Activated CD8-positive, alpha-beta memory T cell treated with anti-CD3 and anti-CD28 coated beads, Interleukin-2, amount 50 U/mL, for 1 hour (primary cell): ENCODE measurements around the gene ZNF423.

Source experiments
- DNase-seq: peaks from one replicate; pipeline ENCODE4 v3.0.0-alpha.2; 2020; ENCODE audit errors: extremely low read depth

ZNF423 gene

DNA sequence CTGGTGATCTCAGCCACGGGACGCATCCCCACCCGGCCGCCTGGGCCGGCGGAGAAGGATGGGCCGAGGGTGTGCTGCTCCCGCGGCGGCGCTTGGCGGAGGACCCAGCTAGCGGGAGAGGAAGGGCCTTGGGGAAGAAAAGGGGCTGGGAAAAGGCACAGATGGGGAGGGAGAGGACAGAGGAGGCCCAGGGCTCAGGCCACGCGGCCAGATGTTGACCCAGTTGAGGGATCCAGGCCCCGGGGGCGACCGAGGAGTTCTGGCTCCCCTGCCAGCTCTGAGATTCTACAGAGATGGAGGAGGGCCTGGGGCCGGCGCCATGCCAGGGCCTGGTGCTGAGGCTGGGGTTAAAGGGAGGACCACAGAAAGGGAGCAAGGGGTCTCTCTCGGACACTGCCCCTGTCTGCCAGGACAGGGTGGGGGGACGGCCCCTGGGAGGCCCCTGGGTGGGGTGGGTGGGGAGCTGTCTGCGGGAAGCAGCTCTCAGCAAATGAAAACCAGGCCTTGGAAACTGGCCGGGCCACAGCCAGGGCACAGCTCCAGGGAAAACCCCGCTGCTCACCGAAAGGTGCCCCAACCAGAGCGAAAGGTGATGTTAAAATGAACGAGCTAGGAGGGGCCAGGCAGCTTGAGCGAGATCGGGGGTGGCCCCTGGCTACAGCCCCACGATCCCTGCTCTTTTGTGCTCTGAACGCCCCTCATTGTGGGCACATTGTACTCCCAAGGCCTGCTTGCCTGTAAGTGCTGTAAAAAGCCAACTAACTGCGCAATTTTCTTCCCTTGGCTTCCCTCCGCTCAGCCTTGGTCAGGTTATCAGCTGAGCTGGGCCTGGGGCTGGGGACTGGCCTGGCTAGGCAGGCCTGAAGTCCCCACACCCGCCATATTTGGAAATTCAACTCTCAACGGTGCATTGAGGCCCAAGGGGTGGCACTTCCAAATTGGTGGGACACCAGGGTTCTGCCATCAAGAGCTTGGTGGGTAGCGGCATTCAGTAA is 191.4 kb downstream of the ZNF423 start:
- DNase-seq, result no peak

DNA sequence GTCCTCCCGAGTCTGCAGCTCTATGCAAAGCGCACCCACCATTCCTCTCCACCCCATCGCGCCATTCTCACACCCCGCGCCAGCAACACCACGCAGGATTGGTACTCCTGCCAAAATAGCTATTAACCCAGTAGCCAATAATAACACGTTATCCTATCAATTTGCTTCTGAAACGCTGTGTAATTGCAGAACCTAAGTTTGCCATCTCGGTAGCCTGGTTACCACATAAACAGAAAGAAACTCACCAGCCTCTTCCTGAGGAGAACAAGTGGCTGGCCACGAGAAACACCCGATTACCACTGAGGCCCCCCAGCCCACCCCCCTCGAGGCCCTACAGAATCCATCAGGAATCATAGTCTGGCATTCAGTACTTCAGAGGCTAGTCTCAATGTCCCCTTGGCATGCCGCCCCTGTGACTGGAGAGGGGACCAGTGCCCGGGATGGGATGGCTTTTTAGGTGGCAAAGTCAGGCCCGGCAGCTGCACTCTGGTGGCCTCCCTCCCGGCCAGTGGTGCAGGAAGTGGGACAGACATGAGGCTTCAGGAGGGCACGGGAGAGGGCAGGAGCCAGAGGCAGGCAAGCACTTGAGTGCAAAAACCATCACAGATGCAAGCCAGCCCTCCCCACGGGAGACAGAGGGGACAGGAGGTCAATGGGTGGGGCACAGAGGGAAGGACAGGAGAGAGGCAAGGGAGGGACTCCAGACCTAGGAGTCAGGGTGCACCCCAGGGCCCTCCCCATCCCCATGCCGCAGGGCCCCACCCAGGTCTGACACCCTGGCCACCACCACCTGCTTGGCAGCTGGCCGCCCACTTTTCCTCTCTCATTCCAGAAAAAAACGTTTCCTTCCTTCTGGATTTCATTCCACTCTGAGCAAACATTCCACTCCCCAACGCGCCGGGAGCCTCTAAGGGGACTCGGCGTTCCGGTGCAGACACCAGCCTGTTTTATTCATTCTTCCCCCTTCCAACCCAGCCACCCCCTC is 192.5 kb downstream of the ZNF423 start:
- no peak for DNase-seq

DNA sequence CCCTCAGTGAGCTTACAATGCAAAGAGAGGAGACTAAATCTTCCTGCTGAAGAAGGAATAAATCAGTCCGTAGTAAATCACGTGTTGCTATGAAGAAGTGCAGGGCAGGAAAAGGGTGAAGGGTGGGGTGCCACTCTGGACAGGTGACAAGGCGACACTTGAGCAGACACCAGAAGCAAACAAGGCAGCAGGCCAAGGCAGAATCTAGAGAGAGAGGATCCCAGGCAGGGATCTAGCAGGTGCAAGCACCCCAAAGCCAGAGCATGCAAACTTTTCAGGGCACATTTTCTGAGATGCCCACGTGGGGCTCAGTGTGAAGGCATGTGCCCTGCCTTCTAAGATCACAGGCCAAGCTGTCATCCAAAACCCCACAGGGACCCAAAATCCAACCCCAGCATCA is 193.3 kb downstream of the ZNF423 start:
- no peak for DNase-seq

DNA sequence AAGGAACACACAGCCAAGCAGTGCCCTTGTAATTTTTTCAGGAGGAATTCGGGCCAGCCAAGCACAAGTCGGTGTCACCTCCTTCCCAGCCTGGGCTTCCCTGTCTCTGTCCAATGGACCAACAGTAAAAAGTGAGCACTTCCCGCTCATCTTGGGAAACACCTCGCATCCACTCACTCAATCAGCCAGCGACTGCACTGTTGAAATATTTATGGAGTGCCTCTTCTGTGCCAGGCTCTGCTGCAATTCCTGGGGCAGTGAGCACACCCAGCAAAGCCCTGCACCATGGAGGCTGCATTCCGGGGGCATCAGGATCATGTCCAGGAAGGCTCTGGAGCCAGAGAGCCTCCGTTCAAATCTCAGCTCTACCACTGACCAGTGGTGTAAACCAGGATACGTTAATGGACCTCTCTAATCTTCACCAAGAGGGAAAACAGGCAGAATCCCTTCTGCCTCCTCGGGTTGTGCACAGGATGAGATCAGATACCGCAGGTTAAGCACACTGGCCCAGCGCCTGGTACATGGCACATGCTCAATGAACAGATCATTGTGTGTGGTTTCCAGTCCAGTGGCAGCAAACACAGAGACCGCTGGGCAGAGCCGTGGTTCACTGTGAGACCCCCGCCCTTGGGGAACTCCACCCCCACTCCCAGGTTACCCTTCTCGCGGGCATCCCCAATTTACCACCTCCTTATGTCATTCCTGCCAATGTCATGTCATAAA is 194.3 kb downstream of the ZNF423 start:
- no peak for DNase-seq

DNA sequence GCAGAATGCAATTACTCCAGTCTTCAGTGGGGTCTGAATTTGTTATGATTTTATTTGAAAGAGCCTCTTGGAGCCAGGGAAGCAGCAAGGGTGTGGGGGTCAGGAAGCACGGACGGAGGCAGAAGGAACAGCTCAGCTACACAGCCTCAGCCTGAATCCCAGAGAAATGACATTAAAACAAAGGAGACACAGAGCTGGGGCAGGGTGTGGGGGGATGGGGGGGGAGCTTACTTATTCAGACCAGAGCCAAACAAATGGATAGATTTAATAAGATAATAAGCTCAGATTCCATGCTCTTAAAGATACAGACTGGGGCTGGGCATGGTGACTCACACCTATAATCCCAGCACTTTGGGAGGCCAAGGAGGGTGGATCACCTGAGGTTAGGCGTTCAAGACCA is 195.3 kb downstream of the ZNF423 start:
- no peak for DNase-seq

DNA sequence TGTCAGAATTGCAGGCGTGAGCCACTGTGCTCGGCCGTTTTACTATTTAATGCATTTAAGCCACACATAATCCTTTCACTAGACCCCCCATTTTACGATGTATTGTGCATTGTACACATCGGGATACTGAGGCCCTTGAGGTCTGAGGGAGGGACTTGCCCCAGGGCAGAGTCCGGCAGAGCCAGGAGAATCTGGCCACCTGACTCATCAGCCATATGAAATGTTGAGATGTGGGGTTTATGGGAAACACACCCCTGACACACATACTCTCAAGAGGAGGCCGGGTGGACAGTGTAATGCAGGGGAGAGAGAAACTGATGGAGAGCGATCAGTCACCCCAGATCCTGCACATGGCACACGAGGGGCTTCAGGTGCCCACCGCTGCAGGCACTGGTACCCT is 196.6 kb downstream of the ZNF423 start:
- no peak for DNase-seq

DNA sequence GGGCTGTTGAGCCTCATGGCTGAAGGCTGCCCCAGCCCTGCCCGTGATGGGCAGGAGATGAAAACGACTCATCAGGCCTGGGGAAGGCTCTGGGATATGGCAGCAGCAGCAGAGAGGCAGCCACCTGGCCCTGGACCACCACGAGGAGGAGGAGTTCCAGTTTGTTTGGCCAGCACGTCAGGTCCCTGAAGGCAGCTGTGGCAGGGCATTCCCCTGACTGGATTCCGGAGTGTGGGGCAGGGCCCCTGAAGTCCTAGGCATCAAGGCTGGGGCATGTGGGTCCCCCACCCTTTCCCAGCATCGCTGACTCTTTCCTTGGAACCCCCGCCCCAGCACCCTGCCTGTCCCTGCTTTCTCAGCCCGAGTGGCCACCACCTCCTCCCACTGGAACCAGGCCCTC is 197.4 kb downstream of the ZNF423 start:
- no peak for DNase-seq

DNA sequence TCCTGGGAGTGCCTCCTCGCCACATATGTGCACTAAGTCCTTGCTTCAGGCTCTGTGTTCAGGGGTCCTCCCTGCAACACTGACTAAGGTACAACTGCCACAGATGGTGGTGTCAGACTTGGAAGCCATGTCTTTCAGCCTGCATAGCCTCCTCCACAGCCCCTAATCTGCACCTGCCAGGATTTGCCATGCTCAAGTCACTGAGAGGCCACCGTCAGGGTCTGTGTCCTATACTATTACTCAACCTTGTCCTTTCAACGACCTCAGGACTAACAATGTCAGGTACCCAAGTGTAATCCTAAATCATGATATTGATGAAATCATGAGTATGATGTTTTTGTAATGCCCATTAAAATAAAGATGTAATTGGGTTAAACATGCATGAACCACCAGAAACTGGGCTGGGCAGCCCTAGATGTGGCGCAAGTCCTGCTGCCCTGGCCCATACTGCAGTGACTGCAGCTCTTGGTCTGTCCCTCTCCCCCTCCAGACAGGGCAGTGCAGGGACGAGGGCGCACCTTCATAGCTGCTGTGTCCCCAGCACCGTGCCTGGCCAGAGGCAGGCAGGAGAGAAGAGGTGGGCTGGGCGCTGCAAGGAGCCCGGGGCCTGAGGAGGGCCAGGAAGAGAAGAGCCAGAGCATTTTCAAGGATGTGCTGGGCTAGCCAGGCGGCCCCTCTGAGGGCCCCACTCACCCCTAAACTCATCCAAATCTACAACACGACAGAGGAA is 198.0 kb downstream of the ZNF423 start:
- DNase-seq, result no peak

DNA sequence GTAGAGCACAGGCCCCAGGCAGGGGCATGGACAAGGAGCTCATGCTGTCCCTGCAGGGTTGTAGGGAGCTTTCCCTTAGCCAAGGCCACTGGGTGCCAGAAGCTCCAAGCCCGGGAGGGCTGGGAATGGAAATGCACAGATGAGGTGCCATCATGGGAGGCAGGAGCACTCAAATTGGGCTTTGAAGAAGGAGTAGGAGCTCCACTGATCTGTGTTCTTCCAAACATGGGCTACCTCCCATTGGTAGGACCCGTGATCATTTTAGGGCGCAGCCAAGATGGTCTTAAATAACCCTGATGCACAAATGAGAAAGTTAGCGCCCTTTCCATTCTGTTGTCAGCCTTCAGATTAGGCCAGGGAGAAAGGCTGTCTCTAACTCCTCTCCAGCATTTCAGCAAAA is 201.5 kb downstream of the ZNF423 start:
- DNase-seq, result no peak

DNA sequence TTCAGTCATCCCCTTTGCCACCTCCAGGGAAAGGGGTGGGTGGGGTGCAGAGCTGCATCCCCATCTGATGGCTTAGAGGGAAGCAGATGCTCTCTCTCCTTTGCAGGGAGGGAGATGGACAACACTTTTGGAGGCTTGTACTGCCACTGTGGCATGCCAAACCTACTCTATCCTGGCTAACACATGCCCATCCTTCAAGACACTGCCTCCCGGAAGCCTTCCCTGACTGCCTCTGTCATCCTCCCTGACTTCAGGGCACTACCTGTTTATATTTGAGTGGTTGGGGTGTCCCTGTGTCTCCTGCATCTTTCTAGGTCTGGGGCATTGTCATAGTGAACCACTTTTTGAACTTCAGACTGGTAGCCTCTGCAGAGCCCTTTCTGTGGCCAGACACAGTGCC is 202.3 kb downstream of the ZNF423 start:
- DNase-seq, result no peak

DNA sequence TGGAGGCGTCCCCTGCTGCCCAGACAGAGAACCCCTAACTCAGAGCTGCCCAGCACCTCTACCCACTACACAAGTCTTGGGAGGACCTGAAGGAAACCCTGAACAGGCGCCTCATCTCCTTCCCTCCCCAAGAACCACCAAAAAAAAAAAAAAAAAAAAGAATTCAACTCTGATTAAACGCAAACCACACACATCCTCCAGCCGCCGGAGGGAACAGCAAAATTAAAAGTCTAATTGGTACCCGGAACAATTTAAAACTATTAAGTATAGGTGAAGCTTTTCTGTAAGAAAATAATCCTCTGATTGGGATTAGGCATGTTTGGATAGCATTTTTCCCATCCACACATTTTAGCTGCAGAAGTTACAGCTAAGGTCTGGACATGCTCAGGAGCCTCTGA is 202.7 kb downstream of the ZNF423 start:
- no peak for DNase-seq

DNA sequence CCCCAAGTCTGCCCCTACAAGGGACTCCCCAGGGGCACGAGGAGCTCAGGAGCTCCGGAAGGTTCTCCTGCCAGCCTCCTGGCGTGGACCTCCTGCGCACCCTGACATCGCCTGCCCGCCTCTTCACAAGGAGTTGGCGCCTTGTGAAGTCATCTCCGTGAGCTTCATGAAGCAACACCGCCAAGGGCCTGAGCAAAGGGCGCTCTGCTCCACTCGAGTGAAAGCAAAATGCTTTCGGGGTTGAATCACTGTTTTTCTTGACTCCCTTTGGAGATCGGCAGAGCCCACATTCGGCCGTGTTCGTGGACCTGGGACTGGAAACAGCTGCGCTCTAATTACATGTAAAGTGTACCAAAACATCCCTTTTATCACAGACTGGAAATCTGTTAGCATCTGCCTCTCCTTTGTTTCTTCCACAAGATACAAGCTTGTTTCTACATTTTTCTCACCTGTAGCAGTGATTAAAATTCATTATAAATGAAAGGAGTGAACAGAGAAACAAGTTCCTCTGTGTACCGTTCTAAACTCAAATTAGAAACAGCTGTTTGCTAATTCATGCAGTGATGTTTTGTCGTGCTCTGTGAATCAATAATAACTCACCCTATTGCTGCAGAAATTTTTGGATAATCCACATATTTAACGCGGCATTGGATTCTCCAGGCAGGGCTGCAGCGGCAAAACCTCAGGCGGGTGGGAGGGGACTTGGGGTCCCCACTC is 203.3 kb downstream of the ZNF423 start:
- no peak for DNase-seq

DNA sequence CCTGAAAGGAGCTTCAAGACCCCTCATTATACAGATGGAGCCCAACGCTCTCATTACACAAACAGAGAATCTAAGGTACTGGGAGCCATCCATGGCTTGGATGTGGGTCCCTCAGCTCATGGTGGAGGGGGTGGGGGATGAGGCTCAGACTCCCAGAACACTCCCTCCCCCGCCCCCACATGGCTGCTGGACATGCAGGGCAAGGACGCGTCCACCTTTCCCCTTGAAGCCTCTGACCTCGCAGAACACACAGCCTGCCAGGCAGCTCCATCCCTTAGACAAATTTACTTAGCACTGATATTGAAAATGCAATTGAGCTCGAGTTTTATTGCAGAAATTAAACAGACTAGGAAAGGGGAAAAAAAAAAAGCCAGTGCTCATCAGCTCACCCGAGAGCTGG is 203.9 kb downstream of the ZNF423 start:
- DNase-seq, result no peak

DNA sequence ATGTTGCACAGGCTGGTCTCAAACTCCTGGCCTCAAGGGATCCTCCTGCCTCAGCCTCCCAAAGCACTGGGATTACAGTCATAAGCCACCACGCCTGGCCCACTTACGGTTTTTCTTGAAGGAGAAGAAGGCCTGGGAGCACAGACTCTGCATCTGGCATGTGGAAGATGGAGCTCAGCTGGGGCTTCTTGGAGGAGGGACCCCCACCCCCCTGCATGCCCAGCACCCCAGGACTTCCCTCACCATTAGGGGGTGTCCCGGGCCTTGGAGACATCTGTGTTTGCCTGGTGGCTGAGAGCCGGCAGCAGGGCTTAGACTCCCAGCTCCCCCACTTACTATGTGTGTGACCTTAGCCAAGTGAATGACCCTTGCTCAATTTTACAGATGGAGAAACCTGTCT is 204.7 kb downstream of the ZNF423 start:
- DNase-seq, result no peak

DNA sequence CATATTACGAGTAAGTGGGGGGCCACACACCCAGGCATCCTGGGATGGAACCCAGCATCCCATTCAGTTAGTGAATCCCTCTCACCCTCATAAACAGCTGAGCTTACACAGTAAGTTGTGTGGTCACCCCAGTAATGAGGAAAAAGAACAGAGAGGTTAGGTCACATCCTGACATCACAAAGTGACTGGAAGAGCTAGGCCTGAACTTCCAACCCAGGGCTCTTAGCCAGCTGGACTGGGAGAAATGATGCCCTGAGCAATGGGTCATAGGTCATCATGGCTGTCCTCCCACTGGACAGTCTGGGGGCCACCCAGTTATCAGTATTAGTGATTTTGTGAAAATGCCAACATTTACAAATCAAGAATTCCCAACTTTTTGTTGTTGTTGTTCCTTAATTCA is 205.3 kb downstream of the ZNF423 start:
- DNase-seq, result no peak

DNA sequence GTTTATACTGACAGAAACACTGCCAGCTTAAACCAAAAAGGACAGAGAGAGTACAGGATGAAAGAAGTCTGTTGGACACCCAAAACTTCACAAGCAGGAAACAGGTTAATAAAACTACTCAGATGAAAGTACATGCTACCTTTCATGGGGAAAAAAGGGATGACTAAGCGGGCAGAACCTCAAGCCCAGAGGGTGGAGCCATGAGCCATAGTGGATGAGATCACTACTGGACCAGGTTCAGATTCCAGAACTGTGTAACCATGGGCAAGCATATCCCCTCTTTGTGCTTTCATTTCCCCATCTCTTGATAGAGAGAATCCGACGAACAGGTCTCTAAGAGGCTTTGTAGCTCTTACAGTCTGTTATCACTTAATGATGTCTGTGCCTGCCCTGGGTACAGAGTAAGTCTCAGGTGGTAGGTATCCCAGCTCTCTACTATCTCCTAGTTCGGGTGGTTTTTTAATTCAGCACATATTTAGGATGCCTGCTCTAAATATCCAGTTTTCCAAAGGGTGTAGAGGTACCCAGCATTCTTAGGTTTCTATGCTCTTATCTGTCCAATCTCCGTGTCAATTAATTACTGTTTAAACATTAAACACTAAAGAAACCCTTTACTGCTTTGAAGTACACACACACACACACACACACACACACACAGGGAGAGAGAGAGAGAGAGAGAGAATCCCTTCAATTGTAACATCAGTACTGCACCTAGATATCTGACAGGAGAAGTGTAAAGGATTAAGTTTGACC is 206.7 kb downstream of the ZNF423 start:
- no peak for DNase-seq

DNA sequence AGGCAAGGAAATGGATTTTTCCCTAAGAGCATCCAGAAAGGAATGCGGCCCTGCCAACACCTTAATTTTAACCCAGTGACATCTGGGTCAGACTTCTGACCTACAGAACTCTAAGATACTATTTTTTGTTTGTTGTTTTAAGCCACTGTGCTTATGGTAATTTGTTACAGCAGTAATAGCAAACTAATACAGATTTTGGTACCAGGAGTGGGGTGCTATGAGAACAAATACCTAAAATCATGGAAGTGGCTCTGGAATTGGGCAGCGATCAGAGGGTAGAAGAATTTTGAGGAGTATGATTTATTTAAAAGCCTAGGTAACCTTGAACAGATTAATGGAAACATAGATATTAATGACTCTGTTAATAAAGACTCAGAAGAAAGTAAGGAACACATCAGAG is 208.2 kb downstream of the ZNF423 start:
- DNase-seq, result no peak

DNA sequence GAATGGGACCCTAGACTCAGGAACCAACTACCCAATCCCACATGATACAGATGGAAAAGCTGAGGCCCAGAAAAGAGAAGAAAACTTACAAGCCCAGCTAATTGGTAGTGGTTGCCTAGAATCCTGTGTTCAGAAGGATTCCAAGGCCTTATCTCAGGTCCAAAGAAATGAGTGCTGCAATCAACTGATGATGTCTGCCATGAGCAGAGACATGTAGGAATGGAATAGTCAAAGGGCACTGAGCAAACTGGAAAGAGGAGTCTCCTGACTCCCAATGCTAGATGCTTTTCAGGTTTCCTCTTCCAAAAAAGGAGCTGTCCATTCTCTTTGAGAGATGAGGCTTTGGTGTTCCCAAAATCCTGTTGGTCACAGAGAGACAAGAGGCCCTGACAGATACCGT is 210.6 kb downstream of the ZNF423 start:
- DNase-seq, result no peak

DNA sequence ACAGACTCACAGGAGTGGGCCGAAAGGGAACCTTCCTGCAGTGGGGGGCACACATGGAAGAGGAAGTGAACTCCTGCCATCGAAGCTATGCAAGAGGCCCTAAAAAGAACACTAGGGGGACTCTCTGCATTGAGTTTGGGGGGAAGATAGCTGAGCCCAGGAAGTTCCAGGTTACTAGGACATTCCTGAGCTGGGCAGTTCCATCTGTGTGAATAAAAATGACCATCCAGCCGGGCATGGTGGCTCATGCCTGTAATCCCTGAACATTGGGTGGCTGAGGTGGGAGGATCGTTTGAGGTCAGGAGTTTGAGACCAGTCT is 211.8 kb downstream of the ZNF423 start:
- DNase-seq, result no peak
